ENCODE results near the gene CAPN12.

GRCh38 chr19:38685666-38686529 is 58.4 kb downstream of the CAPN12 start:
- TF ChIP-seq CTCF (IDR thresholded peaks at IDR 0.05; ENCODE audit: low read depth, low read length, missing input control) = peak; percentile 58
- TF ChIP-seq REST (IDR thresholded peaks at IDR 0.05) = no peak
- peak; percentile 56 to 75 for TF ChIP-seq RAD21 (IDR thresholded peaks at IDR 0.05)
- no peak for TF ChIP-seq ATF3 (IDR thresholded peaks at IDR 0.05)
- TF ChIP-seq MAX (IDR thresholded peaks at IDR 0.05) = no peak
- TF ChIP-seq YY1 (IDR thresholded peaks at IDR 0.05) = no peak
- TF ChIP-seq SP1 (IDR thresholded peaks at IDR 0.05) = peak; percentile 21
- TF ChIP-seq FOXA1 (IDR thresholded peaks at IDR 0.05) = no peak
- TF ChIP-seq TAF1 (conservative IDR thresholded peaks at IDR 0.05) = no peak
- TF ChIP-seq EGR1 (IDR thresholded peaks at IDR 0.05; ENCODE audit: low read depth in 2 of 2) = no peak
- TF ChIP-seq ZBTB33 (IDR thresholded peaks at IDR 0.05) = no peak
